SK-N-SH (cell line): Measurements from ENCODE around the gene EGFLAM. TPM values are rescaled to one million over a fixed set of nuclear protein-coding genes. Genes with fewer than 3 reads are reported as not detected.

ENCODE experiments used
- CTCF ChIA-PET: fragments of 300-600, 350-600 bp; formaldehyde crosslinking; extraction: SDS; loops from one replicate; lab custom pipeline; 2021; lab: Yijun Ruan, JAX
- POLR2A ChIA-PET: fragments of 350-600 bp; sonication (Branson Sonifier 250); formaldehyde crosslinking; extraction: SDS; loops from one replicate; lab custom pipeline; 2020; ENCODE audit warnings: antibody characterized with exemption, inconsistent platforms; lab: Yijun Ruan, JAX
- DNase-seq: peaks from one replicate; pipeline ENCODE4 v3.0.0; 2012
- H2AFZ ChIP-seq: fragments of 200-600 bp; sonication (generic); 2 replicates; pipeline ENCODE4 v1.8.1; 2016; ENCODE audit warnings: antibody characterized with exemption, mild to moderate bottlenecking, low read depth
- H3F3A ChIP-seq: fragments of 200-600 bp; sonication (generic); replicated peaks from 2 replicates; pipeline ENCODE3; 2016; ENCODE audit warnings: antibody characterized with exemption, mild to moderate bottlenecking; ENCODE audit not compliant: insufficient read depth
- H3K27ac ChIP-seq, 2 experiments: fragments of 200-500 bp in 1 of 2; fragments of 200-600 bp in 1 of 2; sonication (Bioruptor generic) in 1 of 2; sonication (generic), shearing (Covaris generic) in 1 of 2; 2 replicates each; pipeline versions ENCODE4 v1.5.1 to v1.6.1; 2014 to 2016; ENCODE audit warnings: low read depth in 2 of 2, inconsistent platforms in 1 of 2, low read length in 1 of 2, mild to moderate bottlenecking in 1 of 2, mixed read lengths in 1 of 2
- H3K27me3 ChIP-seq: fragments of 200-600 bp; sonication (generic), shearing (Covaris generic); 2 replicates; pipeline ENCODE4 v1.6.1; 2016; ENCODE audit warnings: mixed run types; ENCODE audit not compliant: insufficient read depth
- H3K36me3 ChIP-seq, 2 experiments: fragments of 200-500 bp in 1 of 2; fragments of 200-600 bp in 1 of 2; sonication (Bioruptor generic) in 1 of 2; sonication (generic) in 1 of 2; replicated peaks in 1 of 2; 2 replicates each; pipeline versions ENCODE3 to v1.5.1; 2014 to 2016; ENCODE audit warnings: low read length in 1 of 2, mild to moderate bottlenecking in 1 of 2; ENCODE audit not compliant: insufficient read depth in 2 of 2, control insufficient read depth in 1 of 2
- H3K4me1 ChIP-seq, 2 experiments: fragments of 200-500 bp in 1 of 2; fragments of 200-600 bp in 1 of 2; sonication (Bioruptor generic) in 1 of 2; sonication (generic), shearing (Covaris generic) in 1 of 2; 2 replicates each; pipeline versions ENCODE4 v1.5.1 to v1.6.1; 2014 to 2016; ENCODE audit warnings: low read depth in 1 of 2, low read length in 1 of 2, mixed run types in 1 of 2; ENCODE audit not compliant: insufficient read depth in 2 of 2, control insufficient read depth in 1 of 2
- H3K4me2 ChIP-seq: fragments of 200-600 bp; sonication (generic), shearing (Covaris generic); 2 replicates; pipeline ENCODE4 v1.6.1; 2017; ENCODE audit warnings: mixed run types
- H3K4me3 ChIP-seq, 2 experiments: fragments of 200-500 bp in 1 of 2; fragments of 200-600 bp in 1 of 2; sonication (Bioruptor generic) in 1 of 2; sonication (generic), shearing (Covaris generic) in 1 of 2; 2 replicates each; pipeline versions ENCODE4 v1.5.1 to v1.8.1; 2014 to 2016; ENCODE audit warnings: low read depth in 2 of 2, inconsistent platforms in 1 of 2, low read length in 1 of 2, mild to moderate bottlenecking in 1 of 2, mixed read lengths in 1 of 2, moderate library complexity in 1 of 2
- H3K79me2 ChIP-seq: fragments of 200-600 bp; sonication (generic); 2 replicates; pipeline ENCODE4 v1.8.1; 2017; ENCODE audit warnings: mild to moderate bottlenecking; ENCODE audit not compliant: insufficient read depth
- H3K9ac ChIP-seq: fragments of 200-600 bp; sonication (generic); 2 replicates; pipeline ENCODE4 v1.6.1; 2017; ENCODE audit warnings: mixed run types
- H3K9me2 ChIP-seq: fragments of 200-600 bp; sonication (generic); 2 replicates; pipeline ENCODE4 v1.6.1; 2017; ENCODE audit warnings: mixed run types
- H3K9me3 ChIP-seq: fragments of 200-600 bp; sonication (generic); 2 replicates; pipeline ENCODE4 v1.6.1; 2017; ENCODE audit warnings: mixed run types, mild to moderate bottlenecking, moderate library complexity
- H4K20me1 ChIP-seq: fragments of 200-600 bp; sonication (generic); 2 replicates; pipeline ENCODE4 v1.6.1; 2017; ENCODE audit warnings: mild to moderate bottlenecking, mixed run types; ENCODE audit not compliant: insufficient read depth
- ELF1 ChIP-seq: IDR thresholded peaks from 2 replicates; pipeline ENCODE4 v1.4.0; 2012
- EP300 ChIP-seq, 2 experiments: IDR thresholded peaks; 2 replicates each; pipeline versions ENCODE4 v1.4.0 to v1.6.1; 2012; ENCODE audit warnings: borderline replicate concordance in 1 of 2, low read depth in 1 of 2, low read length in 1 of 2
- FOXJ3 ChIP-seq: sonication (generic); formaldehyde crosslinking; IDR thresholded peaks from 2 replicates; pipeline ENCODE4 v1.5.1; 2020; ENCODE audit warnings: mild to moderate bottlenecking, missing genetic modification reagents
- FOXM1 ChIP-seq: IDR thresholded peaks from 2 replicates; pipeline ENCODE4 v1.4.0; 2012; ENCODE audit warnings: low read depth, mild to moderate bottlenecking
- GABPA ChIP-seq: IDR thresholded peaks from 2 replicates; pipeline ENCODE4 v1.4.0; 2012; ENCODE audit warnings: low read depth, mild to moderate bottlenecking
- GATA2 ChIP-seq: sonication (generic); formaldehyde crosslinking; IDR thresholded peaks from 2 replicates; pipeline ENCODE4 v1.5.0; 2020; ENCODE audit warnings: mild to moderate bottlenecking, missing genetic modification reagents
- IRF3 ChIP-seq: fragments of 150-350 bp; IDR thresholded peaks from 2 replicates; pipeline ENCODE4 v1.6.1; 2016; ENCODE audit warnings: mild to moderate bottlenecking, low read depth, low read length
- MAX ChIP-seq: IDR thresholded peaks from 2 replicates; pipeline ENCODE4 v1.4.0; 2012; ENCODE audit warnings: low read depth
- MEF2A ChIP-seq: IDR thresholded peaks from 2 replicates; pipeline ENCODE4 v1.4.0; 2012; ENCODE audit warnings: low read depth, borderline replicate concordance
- NFIC ChIP-seq: IDR thresholded peaks from 2 replicates; pipeline ENCODE4 v1.4.0; 2012; ENCODE audit warnings: borderline replicate concordance
- PBX3 ChIP-seq: IDR thresholded peaks from 2 replicates; pipeline ENCODE4; 2012
- RAD21 ChIP-seq: IDR thresholded peaks from 2 replicates; pipeline ENCODE4 v1.6.1; 2012; ENCODE audit warnings: mild to moderate bottlenecking, low read length
- RXRA ChIP-seq: IDR thresholded peaks from 2 replicates; pipeline ENCODE4 v1.4.0; 2012; ENCODE audit warnings: low read depth, mild to moderate bottlenecking, borderline replicate concordance
- SIN3A ChIP-seq: IDR thresholded peaks from 2 replicates; pipeline ENCODE4 v1.6.1; 2012; ENCODE audit warnings: low read depth, mild to moderate bottlenecking, low read length, moderate library complexity, borderline replicate concordance
- SMC3 ChIP-seq: IDR thresholded peaks from 2 replicates; pipeline ENCODE4 v1.6.1; 2012; ENCODE audit warnings: low read depth, low read length, improper control_type of control experiment
- TAF1 ChIP-seq: IDR thresholded peaks from 2 replicates; pipeline ENCODE4 v1.6.1; 2012; ENCODE audit warnings: low read depth, mild to moderate bottlenecking, low read length, moderate library complexity, borderline replicate concordance
- TCF12 ChIP-seq: IDR thresholded peaks from 2 replicates; pipeline ENCODE4 v1.4.0; 2012
- TEAD4 ChIP-seq: IDR thresholded peaks from 2 replicates; pipeline ENCODE4 v1.4.0; 2012; ENCODE audit warnings: mild to moderate bottlenecking, borderline replicate concordance; ENCODE audit not compliant: insufficient read depth
- USF1 ChIP-seq: IDR thresholded peaks from 2 replicates; pipeline ENCODE4 v1.4.0; 2012; ENCODE audit warnings: low read depth, borderline replicate concordance
- YY1 ChIP-seq: IDR thresholded peaks from 2 replicates; pipeline ENCODE4 v1.4.0; 2012; ENCODE audit warnings: low read depth, mild to moderate bottlenecking
- ZBTB33 ChIP-seq: IDR thresholded peaks from 2 replicates; pipeline ENCODE4 v1.4.0; 2012; ENCODE audit warnings: low read depth, borderline replicate concordance
- WGBS: methylation state at CpG from one replicate; pipeline ENCODE4 v1.1.6; 2017; ENCODE audit warnings: low lambda C conversion rate; 5-methylcytosine and 5-hydroxymethylcytosine counted together
- polyA plus RNA-seq, 3 experiments: library from polyadenylated mRNA; depleted of rRNA; stranded (reverse); fragments of >200 nt; gene quantifications; 2 replicates each; pipeline ENCODE4 v1.2.3, GENCODE V29; 2012

Gene EGFLAM
- polyA plus RNA-seq, 1 of the 3 experiments (the other 2 are of a cell fraction): 0.05 TPM

- Histone ChIP-seq H3K9me3 (no peaks in the 10 kb centered on the region), H3K79me2 (no peaks in the 10 kb centered on the region), H3K4me2 (no peak overlapping the region), H3K27me3 (no peaks in the 10 kb centered on the region; the same call in 1 of the 2 replicates), H2AFZ (no peak overlapping the region), H3K4me3 (no peak overlapping the region), H4K20me1 (no peaks in the 10 kb centered on the region), H3K9ac (no peak overlapping the region), H3K27ac (no peak overlapping the region), H3F3A (no peaks in the 10 kb centered on the region), H3K36me3 (no peaks in the 10 kb centered on the region), H3K9me2 (no peaks in the 10 kb centered on the region), H3K4me1 (peaks cover 0 to 2% of the 10 kb centered on the region in 2 experiments; a peak in 1 of 4 replicates)
- DNase-seq: no peak
- WGBS: 72% methylated on average over 3 of the region's 3 CpGs
- POLR2A ChIA-PET: no interaction called here
- CTCF ChIA-PET: interaction anchor here (0.5 to 1.5 kb wide), 2 partner anchors 20 to 269 kb away, joined by 3 to 7 read pairs; no protein-coding TSS in a partner anchor
- no peak for TF ChIP-seq EP300 (IDR thresholded peaks at IDR 0.05; ENCODE audit: borderline replicate concordance in 1 of 2, low read depth in 1 of 2, low read length in 1 of 2)
- TF ChIP-seq MEF2A: no peak
- TF ChIP-seq SMC3: no peak
- no peak for TF ChIP-seq FOXM1
- TF ChIP-seq TAF1: no peak
- no peak for TF ChIP-seq SIN3A
- no peak for TF ChIP-seq PBX3
- no peak for TF ChIP-seq MAX
- no peak for TF ChIP-seq TEAD4
- no peak for TF ChIP-seq USF1
- no peak for TF ChIP-seq YY1
- TF ChIP-seq TCF12: no peak
Observed at GRCh38 chr5:38362713-38363112, 104.4 kb downstream of the EGFLAM start.

- no peaks in the 10 kb centered on the region for H3K9me2 ChIP-seq
- no peaks in the 10 kb centered on the region for H3K9me3 ChIP-seq
- no peak overlapping the region for H3K27ac ChIP-seq
- no peak for TF ChIP-seq FOXJ3 (CRISPR knock-in tag)
- TF ChIP-seq SIN3A: no peak
- no peak for TF ChIP-seq GATA2 (CRISPR knock-in tag)
- TF ChIP-seq MEF2A: no peak
- no peak for TF ChIP-seq RXRA
- no peak for TF ChIP-seq SMC3
- TF ChIP-seq ELF1: no peak
- no peak for TF ChIP-seq IRF3
- TF ChIP-seq YY1: no peak
- no peak for TF ChIP-seq EP300 (IDR thresholded peaks at IDR 0.05; ENCODE audit: borderline replicate concordance in 1 of 2, low read depth in 1 of 2, low read length in 1 of 2)
- no peak for TF ChIP-seq RAD21
- no peak for TF ChIP-seq ZBTB33
- TF ChIP-seq TCF12: no peak
- TF ChIP-seq GABPA: no peak
- TF ChIP-seq TAF1: no peak
- TF ChIP-seq NFIC: no peak
- TF ChIP-seq FOXM1: no peak
- DNase-seq: no peak
- ChIA-PET POLR2A (no interaction called here), CTCF (interaction anchor here (1.0 to 1.3 kb wide), 2 partner anchors 11 to 18 kb away, joined by 3 to 4 read pairs; no protein-coding TSS in a partner anchor)
- H2AFZ ChIP-seq: no peak overlapping the region
- no peaks in the 10 kb centered on the region for H4K20me1 ChIP-seq
- no peak overlapping the region for H3K4me2 ChIP-seq
- H3K4me3 ChIP-seq: no peak overlapping the region
- no peak overlapping the region for H3K9ac ChIP-seq
- H3K36me3 ChIP-seq: no peaks in the 10 kb centered on the region
- no peaks in the 10 kb centered on the region; the same call in 1 of the 2 replicates for H3K27me3 ChIP-seq
- H3F3A ChIP-seq: no peaks in the 10 kb centered on the region
- 9% methylated on average over 2 of the region's 2 CpGs for WGBS
- H3K79me2 ChIP-seq: no peaks in the 10 kb centered on the region
- peaks cover 0 to 2% of the 10 kb centered on the region in 2 experiments; a peak in 1 of 4 replicates for H3K4me1 ChIP-seq
Observed at GRCh38 chr5:38364825-38365224, 106.5 kb downstream of the EGFLAM start.
